ENCODE results near the gene SETBP1. TPM values are rescaled to one million over a fixed set of nuclear protein-coding genes. Genes with fewer than 3 reads are reported as not detected.

Gene SETBP1
- total RNA-seq, 1 donor, result 22.8 TPM

- Histone ChIP-seq H3K9me3 (ENCODE audit: low read depth, low read length) (no peaks in the 10 kb centered on the region), H3K79me2 (ENCODE audit: insufficient read depth, low read length) (no peaks in the 10 kb centered on the region), H3K4me1 (ENCODE audit: insufficient read depth, low read length) (peaks cover 22% of the 10 kb centered on the region), H2AFZ (ENCODE audit: low read length) (no peak overlapping the region), H3K4me2 (ENCODE audit: insufficient read depth, low read length) (no peak overlapping the region), H3K27me3 (ENCODE audit: insufficient read depth, low read length) (no peaks in the 10 kb centered on the region), H3K36me3 (ENCODE audit: insufficient read depth, low read length) (no peaks in the 10 kb centered on the region), H3K4me3 (ENCODE audit: insufficient read depth, low read length) (no peak overlapping the region), H4K20me1 (ENCODE audit: insufficient read depth, low read length) (no peaks in the 10 kb centered on the region), H3K27ac (ENCODE audit: low read depth, low read length) (no peak overlapping the region)
- no peak for TF ChIP-seq CTCF (IDR thresholded peaks at IDR 0.05; ENCODE audit: extremely low read depth, low read depth, low read length)
- DNase-seq (ENCODE audit: insufficient read length, low spot score, missing footprints), result no peak
These were observed 328.2 kb downstream of the SETBP1 start for GRCh38 chr18:45008694-45009413.

GRCh38 chr18:45009756-45010155 lies 329.1 kb downstream of the SETBP1 start:
- H4K20me1 ChIP-seq (ENCODE audit: insufficient read depth, low read length), result no peaks in the 10 kb centered on the region
- no peak overlapping the region for H3K4me2 ChIP-seq (ENCODE audit: insufficient read depth, low read length)
- no peaks in the 10 kb centered on the region for H3K36me3 ChIP-seq (ENCODE audit: insufficient read depth, low read length)
- no peak overlapping the region for H3K27ac ChIP-seq (ENCODE audit: low read depth, low read length)
- H2AFZ ChIP-seq (ENCODE audit: low read length), result peak overlapping the region; percentile 20
- no peaks in the 10 kb centered on the region for H3K9me3 ChIP-seq (ENCODE audit: low read depth, low read length)
- H3K79me2 ChIP-seq (ENCODE audit: insufficient read depth, low read length), result no peaks in the 10 kb centered on the region
- DNase-seq (ENCODE audit: insufficient read length, low spot score, missing footprints), result no peak
- H3K4me3 ChIP-seq (ENCODE audit: insufficient read depth, low read length), result no peak overlapping the region
- no peak for TF ChIP-seq CTCF (IDR thresholded peaks at IDR 0.05; ENCODE audit: extremely low read depth, low read depth, low read length)
- H3K4me1 ChIP-seq (ENCODE audit: insufficient read depth, low read length), result peaks cover 30% of the 10 kb centered on the region
- H3K27me3 ChIP-seq (ENCODE audit: insufficient read depth, low read length), result no peaks in the 10 kb centered on the region

GRCh38 chr18:45012286-45012685 lies 331.6 kb downstream of the SETBP1 start:
- Histone ChIP-seq H3K27me3 (ENCODE audit: insufficient read depth, low read length) (no peaks in the 10 kb centered on the region), H3K4me2 (ENCODE audit: insufficient read depth, low read length) (no peak overlapping the region), H3K9me3 (ENCODE audit: low read depth, low read length) (no peaks in the 10 kb centered on the region), H2AFZ (ENCODE audit: low read length) (no peak overlapping the region), H3K79me2 (ENCODE audit: insufficient read depth, low read length) (no peaks in the 10 kb centered on the region), H3K4me3 (ENCODE audit: insufficient read depth, low read length) (no peak overlapping the region), H3K4me1 (ENCODE audit: insufficient read depth, low read length) (peaks cover 37% of the 10 kb centered on the region), H3K36me3 (ENCODE audit: insufficient read depth, low read length) (no peaks in the 10 kb centered on the region), H4K20me1 (ENCODE audit: insufficient read depth, low read length) (no peaks in the 10 kb centered on the region), H3K27ac (ENCODE audit: low read depth, low read length) (no peak overlapping the region)
- no peak for TF ChIP-seq CTCF (IDR thresholded peaks at IDR 0.05; ENCODE audit: extremely low read depth, low read depth, low read length)
- DNase-seq (ENCODE audit: insufficient read length, low spot score, missing footprints), result no peak

GRCh38 chr18:45014047-45014501 lies 333.4 kb downstream of the SETBP1 start:
- peak; percentile 43 for TF ChIP-seq CTCF (IDR thresholded peaks at IDR 0.05; ENCODE audit: extremely low read depth, low read depth, low read length)
- peak overlapping the region; percentile 85 for H3K27ac ChIP-seq (ENCODE audit: low read depth, low read length)
- H3K9me3 ChIP-seq (ENCODE audit: low read depth, low read length), result no peaks in the 10 kb centered on the region
- DNase-seq (ENCODE audit: insufficient read length, low spot score, missing footprints), result peak; percentile 90
- H4K20me1 ChIP-seq (ENCODE audit: insufficient read depth, low read length), result no peaks in the 10 kb centered on the region
- H3K4me2 ChIP-seq (ENCODE audit: insufficient read depth, low read length), result peak overlapping the region; percentile 74
- H3K27me3 ChIP-seq (ENCODE audit: insufficient read depth, low read length), result no peaks in the 10 kb centered on the region
- H3K79me2 ChIP-seq (ENCODE audit: insufficient read depth, low read length), result no peaks in the 10 kb centered on the region
- H3K4me3 ChIP-seq (ENCODE audit: insufficient read depth, low read length), result peak overlapping the region; percentile 40
- peaks cover 30% of the 10 kb centered on the region for H3K4me1 ChIP-seq (ENCODE audit: insufficient read depth, low read length)
- peak overlapping the region; percentile 89 for H2AFZ ChIP-seq (ENCODE audit: low read length)
- H3K36me3 ChIP-seq (ENCODE audit: insufficient read depth, low read length), result no peaks in the 10 kb centered on the region

Measured in osteoblast (primary cell).